IMR-90 (cell line): Measurements from ENCODE around the gene AHCTF1. TPM values are rescaled to one million over a fixed set of nuclear protein-coding genes. Genes with fewer than 3 reads are reported as not detected.

Experiments
- ATAC-seq: fragments of 200-7000 bp; cut with Tn5 transposase; 2 replicates; pipeline ENCODE4 v1.9.1; 2020; ENCODE audit warnings: low read depth, mild to moderate bottlenecking, moderate library complexity
- BruUV-seq: library from RNA; stranded (reverse); fragments of 400-500 nt; replicated peaks from 2 replicates; lab custom pipeline; 2021; lab: Mats Ljungman, UMichigan
- CTCF ChIA-PET: fragments of 300-600 bp; formaldehyde crosslinking; extraction: SDS; loops from one replicate; lab custom pipeline; 2021; ENCODE audit warnings: antibody characterized with exemption; lab: Yijun Ruan, JAX
- POLR2A ChIA-PET: fragments of 300-600 bp; sonication (Branson Sonifier 250); formaldehyde crosslinking; loops from one replicate; lab custom pipeline; 2022; ENCODE audit warnings: antibody characterized with exemption; ENCODE audit not compliant: unreplicated experiment; lab: Charles Lee
- DNase-seq: peaks from one replicate; pipeline ENCODE4 v3.0.0; 2013
- H2AFZ ChIP-seq: replicated peaks from 2 replicates; pipeline ENCODE3; 2013; ENCODE audit warnings: low read length, mild to moderate bottlenecking; ENCODE audit not compliant: poor library complexity
- H2AK5ac ChIP-seq: 2 replicates; pipeline ENCODE4 v1.6.1; 2013; ENCODE audit warnings: low read depth, low read length, inconsistent platforms
- H2AK9ac ChIP-seq: replicated peaks from 2 replicates; pipeline ENCODE3; 2013; ENCODE audit warnings: mild to moderate bottlenecking, low read depth, low read length, moderate library complexity; ENCODE audit not compliant: poor library complexity
- H2BK120ac ChIP-seq: 2 replicates; pipeline ENCODE4 v1.6.1; 2013; ENCODE audit warnings: low read depth, low read length, inconsistent platforms
- H2BK15ac ChIP-seq: 3 replicates; pipeline ENCODE4 v1.6.1; 2013; ENCODE audit warnings: low read depth, low read length, inconsistent platforms
- H2BK20ac ChIP-seq: 2 replicates; pipeline ENCODE4 v1.6.1; 2013; ENCODE audit warnings: low read depth, mild to moderate bottlenecking, inconsistent platforms, low read length, moderate library complexity
- H2BK5ac ChIP-seq: 2 replicates; pipeline ENCODE4 v1.6.1; 2013; ENCODE audit warnings: mild to moderate bottlenecking, low read depth, low read length, inconsistent platforms; ENCODE audit not compliant: poor library complexity, severe bottlenecking
- H3K14ac ChIP-seq: replicated peaks from 2 replicates; pipeline ENCODE4 v1.6.1; 2013; ENCODE audit warnings: low read depth, low read length, inconsistent platforms
- H3K18ac ChIP-seq: 2 replicates; pipeline ENCODE4 v1.6.1; 2013; ENCODE audit warnings: low read depth, low read length, control low read depth
- H3K23ac ChIP-seq: 2 replicates; pipeline ENCODE4 v1.6.1; 2013; ENCODE audit warnings: low read depth, low read length, inconsistent platforms
- H3K27ac ChIP-seq: 2 replicates; pipeline ENCODE4 v1.5.1; 2013; ENCODE audit warnings: mild to moderate bottlenecking, control low read depth, low read length; ENCODE audit not compliant: insufficient read depth
- H3K27me3 ChIP-seq: 2 replicates; pipeline ENCODE4 v1.6.1; 2013; ENCODE audit warnings: low read length; ENCODE audit not compliant: control insufficient read depth, insufficient read depth
- H3K36me3 ChIP-seq: 2 replicates; pipeline ENCODE4 v1.6.1; 2013; ENCODE audit warnings: low read length, mixed read lengths; ENCODE audit not compliant: control insufficient read depth, insufficient read depth
- H3K4ac ChIP-seq: 2 replicates; pipeline ENCODE4 v1.6.1; 2013; ENCODE audit warnings: low read depth, low read length, inconsistent platforms
- H3K4me1 ChIP-seq: 2 replicates; pipeline ENCODE4 v1.6.1; 2013; ENCODE audit warnings: low read length, mixed read lengths; ENCODE audit not compliant: control insufficient read depth, insufficient read depth
- H3K4me2 ChIP-seq: 2 replicates; pipeline ENCODE4 v1.6.1; 2013; ENCODE audit warnings: low read depth, mild to moderate bottlenecking, control low read depth, low read length, moderate library complexity
- H3K4me3 ChIP-seq: 2 replicates; pipeline ENCODE4 v1.5.1; 2013; ENCODE audit warnings: low read depth, mild to moderate bottlenecking, control low read depth, low read length, moderate library complexity; ENCODE audit not compliant: insufficient read depth
- H3K56ac ChIP-seq: 2 replicates; pipeline ENCODE4 v1.6.1; 2013; ENCODE audit warnings: low read length, inconsistent platforms; ENCODE audit not compliant: insufficient read depth; ENCODE audit errors: extremely low read depth
- H3K79me1 ChIP-seq, 2 experiments: 2 replicates each; pipeline ENCODE4 v1.6.1; 2013; ENCODE audit warnings: low read length in 2 of 2, inconsistent platforms in 1 of 2, low read depth in 1 of 2
- H3K9ac ChIP-seq: 2 replicates; pipeline ENCODE4 v1.6.1; 2013; ENCODE audit warnings: low read depth, low read length, control low read depth
- H3K9me1 ChIP-seq: 2 replicates; pipeline ENCODE4 v1.6.1; 2013; ENCODE audit warnings: low read length, inconsistent platforms; ENCODE audit not compliant: insufficient read depth
- H3K9me3 ChIP-seq: 2 replicates; pipeline ENCODE4 v1.6.1; 2013; ENCODE audit warnings: low read length; ENCODE audit not compliant: control insufficient read depth, insufficient read depth
- H4K20me1 ChIP-seq: 2 replicates; pipeline ENCODE4 v1.6.1; 2013; ENCODE audit warnings: low read length, inconsistent platforms; ENCODE audit not compliant: insufficient read depth
- H4K5ac ChIP-seq: 2 replicates; pipeline ENCODE4 v1.6.1; 2013; ENCODE audit warnings: mild to moderate bottlenecking, low read depth, low read length, control low read depth
- H4K8ac ChIP-seq, 2 experiments: 2 replicates each; pipeline ENCODE4 v1.6.1; 2013; ENCODE audit warnings: low read depth in 2 of 2, low read length in 2 of 2, control low read depth in 1 of 2, inconsistent platforms in 1 of 2
- H4K91ac ChIP-seq: 2 replicates; pipeline ENCODE4 v1.6.1; 2013; ENCODE audit warnings: low read depth, low read length, inconsistent platforms; ENCODE audit not compliant: insufficient read depth
- MXI1 ChIP-seq: IDR thresholded peaks from 2 replicates; pipeline ENCODE4 v1.6.1; 2012; ENCODE audit warnings: low read depth, mild to moderate bottlenecking, low read length, moderate library complexity, borderline replicate concordance
- RAD21 ChIP-seq: IDR thresholded peaks from 2 replicates; pipeline ENCODE4 v1.6.1; 2012; ENCODE audit warnings: low read length, improper control_type of control experiment
- WGBS, 2 experiments: methylation state at CpG; one replicate each; pipeline versions ENCODE4 v1.1.5 to v1.1.7; 2013; ENCODE audit warnings: missing lambda C conversion rate in 2 of 2; ENCODE audit not compliant: insufficient read length in 1 of 2; ENCODE audit errors: extremely low coverage in 2 of 2; 5-methylcytosine and 5-hydroxymethylcytosine counted together
- dilution Hi-C: fragments of 300-500 bp; cut with HindIII; formaldehyde crosslinking; loops from one replicate; pipeline ENCODE4 v1.14.3; 2018; ENCODE audit warnings: low sequenced_read_pairs; ENCODE audit not compliant: unreplicated experiment
- in situ Hi-C: fragments of 300-500 bp; cut with MboI; formaldehyde crosslinking; loops from 3 replicates; pipeline ENCODE4 v1.14.3; 2019; ENCODE audit warnings: low sequenced_read_pairs, inconsistent platforms, mixed read lengths
- intact Hi-C: fragments of 100-400 bp; cut with micrococcal nuclease; formaldehyde crosslinking; loops from 2 replicates; pipeline ENCODE4 v1.10.0; 2022
- polyA plus RNA-seq, 3 experiments: library from polyadenylated mRNA; depleted of rRNA; stranded (reverse); fragments of >200 nt; gene quantifications; 2 replicates each; pipeline ENCODE4 v1.2.3, GENCODE V29; 2012; ENCODE audit warnings: low replicate concordance in 1 of 3
- total RNA-seq: library from RNA; depleted of rRNA; stranded (reverse); fragments of >200 nt; gene quantifications from 2 replicates; pipeline ENCODE4 v1.2.3, GENCODE V29; 2012
- TF ChIP-seq, protein P1 (sequence below): fragments of 150-350 bp; IDR thresholded peaks from 2 replicates; pipeline ENCODE4 v1.6.1; 2016; ENCODE audit warnings: low read depth, mild to moderate bottlenecking, low read length, moderate library complexity, borderline replicate concordance

The AHCTF1 gene
- total and polyA plus RNA-seq, 2 of the 4 experiments (the other 2 are of a cell fraction): 8.9 to 29.0 TPM

- POLR2A ChIA-PET: no interaction called here
- Histone ChIP-seq H3K4me3 (no peak overlapping the region), H3K27ac (no peak overlapping the region), H3K56ac (no peak overlapping the region), H3K9ac (no peak overlapping the region), H4K91ac (no peak overlapping the region), H3K9me1 (no peaks in the 10 kb centered on the region), H3K27me3 (peaks cover 22% of the 10 kb centered on the region), H4K5ac (no peak overlapping the region), H4K20me1 (no peaks in the 10 kb centered on the region), H2BK15ac (no peak overlapping the region), H3K9me3 (no peaks in the 10 kb centered on the region; the same call in 1 of the 2 replicates), H2BK20ac (no peak overlapping the region), H2AFZ (no peak overlapping the region), H3K36me3 (no peaks in the 10 kb centered on the region), H3K18ac (no peak overlapping the region), H3K79me1 (no peaks in the 10 kb centered on the region), H2BK120ac (no peak overlapping the region), H3K4me1 (no peaks in the 10 kb centered on the region), H2AK9ac (no peak overlapping the region), H2BK5ac (no peak overlapping the region), H2AK5ac (no peak overlapping the region), H3K4ac (no peak overlapping the region), H3K23ac (no peak overlapping the region), H3K14ac (no peak overlapping the region), H4K8ac (no peak overlapping the region), H3K4me2 (no peak overlapping the region)
- no CpG with 5 or more reads among the region's 5 CpGs for WGBS, 2 experiments
- CTCF ChIA-PET: no interaction called here
- in situ Hi-C loops (no loop called here), intact Hi-C loops (no loop called here), dilution Hi-C loops (no loop called here)
- ATAC-seq (no peak), DNase-seq (no peak)
- BruUV-seq: no TSS peak
- TF ChIP-seq RAD21 (no peak), MXI1 (no peak)
- TF ChIP-seq, protein P1, sequence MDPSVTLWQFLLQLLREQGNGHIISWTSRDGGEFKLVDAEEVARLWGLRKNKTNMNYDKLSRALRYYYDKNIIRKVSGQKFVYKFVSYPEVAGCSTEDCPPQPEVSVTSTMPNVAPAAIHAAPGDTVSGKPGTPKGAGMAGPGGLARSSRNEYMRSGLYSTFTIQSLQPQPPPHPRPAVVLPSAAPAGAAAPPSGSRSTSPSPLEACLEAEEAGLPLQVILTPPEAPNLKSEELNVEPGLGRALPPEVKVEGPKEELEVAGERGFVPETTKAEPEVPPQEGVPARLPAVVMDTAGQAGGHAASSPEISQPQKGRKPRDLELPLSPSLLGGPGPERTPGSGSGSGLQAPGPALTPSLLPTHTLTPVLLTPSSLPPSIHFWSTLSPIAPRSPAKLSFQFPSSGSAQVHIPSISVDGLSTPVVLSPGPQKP: no peak
Observed at GRCh38 chr1:246803883-246804282, 127.9 kb downstream of the AHCTF1 start.
